Panc1 (cell line): ENCODE measurements around the gene FOXN4.

Experiments
- CTCF ChIP-seq: fragments of 450-650 bp; IDR thresholded peaks from 2 replicates; pipeline ENCODE4 v1.5.1; 2017; ENCODE audit warnings: mild to moderate bottlenecking
- POLR2AphosphoS5 ChIP-seq: IDR thresholded peaks from 2 replicates; pipeline ENCODE4 v1.6.1; 2012; ENCODE audit warnings: mild to moderate bottlenecking, low read depth, low read length, moderate library complexity
- REST ChIP-seq, 2 experiments: IDR thresholded peaks; 2 replicates each; pipeline ENCODE4 v1.6.1; 2011 to 2012; ENCODE audit warnings: low read depth in 2 of 2, control low read depth in 1 of 2, low read length in 1 of 2, mild to moderate bottlenecking in 1 of 2, moderate library complexity in 1 of 2; ENCODE audit not compliant: insufficient read depth in 1 of 2
- SIN3A ChIP-seq: IDR thresholded peaks from 2 replicates; pipeline ENCODE4 v1.6.1; 2012; ENCODE audit warnings: low read depth, mild to moderate bottlenecking, low read length, moderate library complexity, borderline replicate concordance; ENCODE audit not compliant: insufficient read depth
- TCF7L2 ChIP-seq: IDR thresholded peaks from 2 replicates; pipeline ENCODE4 v1.6.1; 2011; ENCODE audit warnings: mild to moderate bottlenecking, low read depth, low read length, inconsistent platforms

- TF ChIP-seq POLR2AphosphoS5, result no peak
- no peak for TF ChIP-seq CTCF
- TF ChIP-seq REST (IDR thresholded peaks at IDR 0.05; ENCODE audit: insufficient read depth in 1 of 2, low read depth in 2 of 2, low read length in 1 of 2), result peak; percentile 68 to 85
- TF ChIP-seq SIN3A, result no peak
- TF ChIP-seq TCF7L2, result no peak
Observed at GRCh38 chr12:109308534-109309380, at the start of gene FOXN4.
